ENCODE data around the gene LDLRAD3.

The LDLRAD3 gene

DNA sequence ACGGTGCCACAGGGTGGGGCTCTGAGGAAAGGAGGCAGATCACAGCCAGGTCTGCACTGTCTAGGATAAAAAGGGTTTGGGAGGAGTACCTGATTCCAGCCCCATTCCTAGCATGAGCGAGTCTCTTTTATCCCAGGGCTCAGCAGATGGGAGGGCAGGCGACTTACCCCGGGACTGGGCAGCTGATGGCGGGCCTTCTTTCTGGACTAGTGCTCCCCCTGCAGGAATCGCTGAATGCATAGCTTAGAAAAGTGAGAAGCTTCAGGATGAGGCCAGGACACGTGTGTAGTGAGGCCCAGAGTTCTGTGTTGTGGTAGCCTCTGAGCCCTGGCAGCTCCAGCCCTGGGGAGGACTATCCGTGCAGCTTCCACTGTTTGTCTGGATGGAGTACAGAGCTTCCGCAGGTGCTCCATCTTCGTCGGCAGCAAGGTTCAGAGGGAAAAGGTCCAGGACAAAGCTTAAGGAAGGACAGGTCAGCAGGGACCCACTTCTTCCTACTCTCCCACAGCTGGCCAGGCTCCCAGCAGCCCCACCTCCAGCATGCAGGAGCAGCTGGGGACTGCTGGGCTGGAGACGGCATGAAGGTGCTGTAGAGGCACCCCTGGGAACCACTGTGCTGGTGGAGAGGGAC lies 315.0 kb downstream of the LDLRAD3 start:
- H3K36me3 ChIP-seq (ENCODE audit: control insufficient read depth, low read length) = no peaks in the 10 kb centered on the region
- H3K27ac ChIP-seq (ENCODE audit: low read depth, low read length) = no peak overlapping the region
- no peaks in the 10 kb centered on the region for H3K27me3 ChIP-seq (ENCODE audit: control insufficient read depth, low read length)
- no peaks in the 10 kb centered on the region for H3F3A ChIP-seq (ENCODE audit: control insufficient read depth, insufficient read depth)
- no peaks in the 10 kb centered on the region for H3K9me2 ChIP-seq (replicated peaks; ENCODE audit: control insufficient read depth, low read length)
- no peak overlapping the region for H3K4me3 ChIP-seq (ENCODE audit: low read length)
- no peaks in the 10 kb centered on the region for H3K4me1 ChIP-seq (ENCODE audit: control insufficient read depth, low read length)
- TF ChIP-seq, protein P1, sequence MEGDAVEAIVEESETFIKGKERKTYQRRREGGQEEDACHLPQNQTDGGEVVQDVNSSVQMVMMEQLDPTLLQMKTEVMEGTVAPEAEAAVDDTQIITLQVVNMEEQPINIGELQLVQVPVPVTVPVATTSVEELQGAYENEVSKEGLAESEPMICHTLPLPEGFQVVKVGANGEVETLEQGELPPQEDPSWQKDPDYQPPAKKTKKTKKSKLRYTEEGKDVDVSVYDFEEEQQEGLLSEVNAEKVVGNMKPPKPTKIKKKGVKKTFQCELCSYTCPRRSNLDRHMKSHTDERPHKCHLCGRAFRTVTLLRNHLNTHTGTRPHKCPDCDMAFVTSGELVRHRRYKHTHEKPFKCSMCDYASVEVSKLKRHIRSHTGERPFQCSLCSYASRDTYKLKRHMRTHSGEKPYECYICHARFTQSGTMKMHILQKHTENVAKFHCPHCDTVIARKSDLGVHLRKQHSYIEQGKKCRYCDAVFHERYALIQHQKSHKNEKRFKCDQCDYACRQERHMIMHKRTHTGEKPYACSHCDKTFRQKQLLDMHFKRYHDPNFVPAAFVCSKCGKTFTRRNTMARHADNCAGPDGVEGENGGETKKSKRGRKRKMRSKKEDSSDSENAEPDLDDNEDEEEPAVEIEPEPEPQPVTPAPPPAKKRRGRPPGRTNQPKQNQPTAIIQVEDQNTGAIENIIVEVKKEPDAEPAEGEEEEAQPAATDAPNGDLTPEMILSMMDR (IDR thresholded peaks at IDR 0.05; ENCODE audit: low read depth, low read length, poor library complexity, severe bottlenecking) = peak; percentile 47
- TF ChIP-seq EZH2phosphoT487 (IDR thresholded peaks at IDR 0.05; ENCODE audit: borderline replicate concordance, low read length) = no peak
- no peaks in the 10 kb centered on the region for H3K79me2 ChIP-seq (ENCODE audit: control insufficient read depth, low read length)
- H4K20me1 ChIP-seq (ENCODE audit: control insufficient read depth, insufficient read depth, low read depth, low read length) = no peaks in the 10 kb centered on the region
- no peaks in the 10 kb centered on the region for H3K9me3 ChIP-seq (ENCODE audit: control insufficient read depth, insufficient read depth, low read length)
- no peak overlapping the region for H3K4me2 ChIP-seq (ENCODE audit: low read length)

DNA sequence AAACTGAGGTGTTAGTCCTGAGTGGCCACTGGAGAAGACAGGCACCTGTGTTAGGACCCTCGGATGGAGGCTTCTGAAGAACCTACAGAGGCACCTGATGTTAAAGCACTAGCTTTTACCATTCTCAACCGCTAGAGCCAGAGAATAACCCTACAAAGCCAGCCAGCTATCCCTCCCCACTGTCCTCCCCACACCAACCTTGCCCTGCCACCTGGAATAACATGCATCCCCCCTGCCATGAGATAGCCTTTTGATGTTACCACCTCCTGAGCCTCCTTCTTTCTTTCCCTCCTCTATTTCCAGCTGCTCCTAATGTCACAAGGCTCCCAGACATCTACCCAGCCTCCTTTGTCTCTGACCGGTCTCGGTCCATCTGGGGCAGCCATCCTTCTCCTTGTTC lies 317.2 kb downstream of the LDLRAD3 start:
- Histone ChIP-seq H3K27me3 (ENCODE audit: control insufficient read depth, low read length) (no peaks in the 10 kb centered on the region), H3K79me2 (ENCODE audit: control insufficient read depth, low read length) (no peaks in the 10 kb centered on the region), H3K9me2 (replicated peaks; ENCODE audit: control insufficient read depth, low read length) (no peaks in the 10 kb centered on the region), H3K27ac (ENCODE audit: low read depth, low read length) (no peak overlapping the region), H3K36me3 (ENCODE audit: control insufficient read depth, low read length) (no peaks in the 10 kb centered on the region), H3K4me1 (ENCODE audit: control insufficient read depth, low read length) (no peaks in the 10 kb centered on the region), H3K4me3 (ENCODE audit: low read length) (no peak overlapping the region), H3F3A (ENCODE audit: control insufficient read depth, insufficient read depth) (no peaks in the 10 kb centered on the region), H3K9me3 (ENCODE audit: control insufficient read depth, insufficient read depth, low read length) (no peaks in the 10 kb centered on the region), H3K4me2 (ENCODE audit: low read length) (no peak overlapping the region), H4K20me1 (ENCODE audit: control insufficient read depth, insufficient read depth, low read depth, low read length) (no peaks in the 10 kb centered on the region)
- TF ChIP-seq, protein P1 (IDR thresholded peaks at IDR 0.05; ENCODE audit: low read depth, low read length, poor library complexity, severe bottlenecking) = no peak

DNA sequence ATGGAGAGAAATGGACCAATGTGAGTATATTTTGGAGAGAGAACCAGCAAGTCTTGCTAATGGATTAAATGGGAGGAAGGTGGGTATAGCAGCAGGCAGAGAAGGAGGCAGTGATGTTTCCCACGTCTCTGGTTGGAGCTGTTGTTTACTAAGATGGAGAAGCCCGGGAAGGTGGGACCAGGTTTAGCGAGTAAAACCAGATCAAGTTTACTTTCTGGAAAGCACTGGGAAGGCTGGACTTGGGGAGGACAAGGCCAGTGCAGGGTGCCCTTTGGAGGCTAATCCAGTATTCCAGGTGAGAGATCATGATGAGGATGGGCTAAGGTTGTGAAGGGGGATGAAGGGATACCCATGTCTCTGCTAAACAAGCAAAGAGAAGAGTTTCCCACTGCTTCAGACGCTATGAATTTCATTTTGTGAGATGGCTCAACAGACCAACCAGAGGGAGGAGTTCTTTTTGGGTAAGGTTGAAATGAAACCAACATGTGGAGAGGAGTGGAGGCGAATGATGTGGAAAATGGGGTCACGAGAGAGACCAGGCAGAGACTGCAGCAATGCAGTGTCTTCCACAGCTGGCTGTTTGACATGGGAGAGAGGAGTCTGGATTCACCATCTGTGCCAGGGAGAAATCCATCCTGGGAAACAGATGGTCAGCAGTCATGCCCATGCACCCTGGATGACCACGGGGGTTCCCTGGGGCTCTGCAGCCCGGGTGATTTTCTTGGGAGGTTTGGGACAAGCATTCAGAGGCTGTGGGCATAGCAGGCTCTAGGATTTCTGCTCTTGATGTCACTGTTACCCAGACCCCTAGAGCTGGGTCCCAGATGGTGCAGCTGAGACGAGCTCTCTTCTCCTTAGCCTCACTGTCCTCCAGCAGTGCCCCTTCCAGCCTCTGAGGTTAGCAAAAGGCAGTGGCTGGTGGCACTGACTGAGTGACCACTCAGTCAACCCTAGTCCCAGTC lies 320.4 kb downstream of the LDLRAD3 start:
- no peak overlapping the region for H3K27ac ChIP-seq (ENCODE audit: low read depth, low read length)
- TF ChIP-seq, protein P1 (IDR thresholded peaks at IDR 0.05; ENCODE audit: low read depth, low read length, poor library complexity, severe bottlenecking) = no peak
- no peak for TF ChIP-seq EZH2phosphoT487 (IDR thresholded peaks at IDR 0.05; ENCODE audit: borderline replicate concordance, low read length)
- H3K79me2 ChIP-seq (ENCODE audit: control insufficient read depth, low read length) = no peaks in the 10 kb centered on the region
- H4K20me1 ChIP-seq (ENCODE audit: control insufficient read depth, insufficient read depth, low read depth, low read length) = no peaks in the 10 kb centered on the region
- no peaks in the 10 kb centered on the region for H3K9me3 ChIP-seq (ENCODE audit: control insufficient read depth, insufficient read depth, low read length)
- H3K4me2 ChIP-seq (ENCODE audit: low read length) = no peak overlapping the region
- H3K4me1 ChIP-seq (ENCODE audit: control insufficient read depth, low read length) = no peaks in the 10 kb centered on the region
- H3K27me3 ChIP-seq (ENCODE audit: control insufficient read depth, low read length) = no peaks in the 10 kb centered on the region
- no peak overlapping the region for H3K4me3 ChIP-seq (ENCODE audit: low read length)
- no peaks in the 10 kb centered on the region for H3F3A ChIP-seq (ENCODE audit: control insufficient read depth, insufficient read depth)
- H3K36me3 ChIP-seq (ENCODE audit: control insufficient read depth, low read length) = no peaks in the 10 kb centered on the region
- H3K9me2 ChIP-seq (replicated peaks; ENCODE audit: control insufficient read depth, low read length) = no peaks in the 10 kb centered on the region

Data from DOHH2 (cell line).